Right lung (tissue), 5 donors: Measurements from ENCODE around the gene GFER. TPM values are rescaled to one million over a fixed set of nuclear protein-coding genes. Genes with fewer than 3 reads are reported as not detected.
"Not testable (repeated sequence)": the region's sequence is repeated elsewhere in the genome, so short reads cannot be mapped to it uniquely, and the experiment has no call there.

Experiments
- DNase-seq, 2 donors: peaks; one replicate each; pipeline ENCODE4 v3.0.0-alpha.2; 2013
- polyA plus RNA-seq, 5 donors: library from polyadenylated mRNA; unstranded; fragments of 120-200 nt; gene quantifications; one replicate each; pipeline versions ENCODE4 v1.2.1 to v1.2.3, GENCODE V29; 2013; ENCODE audit warnings: inconsistent platforms in 1 of 5, low replicate concordance in 1 of 5; ENCODE audit not compliant: insufficient read length in 5 of 5, insufficient read depth in 1 of 5

GFER gene
- polyA plus RNA-seq, 5 donors: 17.0 to 28.1 (median 21.1) TPM

DNA sequence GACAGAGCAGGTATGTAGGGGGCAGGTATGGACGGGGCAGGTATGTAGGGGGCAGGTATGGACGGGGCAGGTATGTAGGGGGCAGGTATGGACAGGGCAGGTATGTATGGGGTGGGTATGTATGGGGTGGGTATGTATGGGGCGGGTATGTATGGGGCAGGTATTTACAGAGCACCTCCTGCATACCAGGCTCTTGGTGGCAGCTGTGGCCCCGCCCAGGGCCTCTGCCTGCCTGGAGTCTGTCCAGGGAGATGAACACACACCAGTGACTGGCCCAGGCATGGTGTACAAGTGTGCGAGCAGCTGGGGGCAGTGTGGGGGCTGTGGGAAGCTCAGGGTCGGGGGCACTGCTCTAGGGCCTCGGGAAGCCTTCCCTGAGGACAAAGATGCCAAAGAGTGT lies 33.9 kb upstream of the GFER start:
- DNase-seq: no peak

DNA sequence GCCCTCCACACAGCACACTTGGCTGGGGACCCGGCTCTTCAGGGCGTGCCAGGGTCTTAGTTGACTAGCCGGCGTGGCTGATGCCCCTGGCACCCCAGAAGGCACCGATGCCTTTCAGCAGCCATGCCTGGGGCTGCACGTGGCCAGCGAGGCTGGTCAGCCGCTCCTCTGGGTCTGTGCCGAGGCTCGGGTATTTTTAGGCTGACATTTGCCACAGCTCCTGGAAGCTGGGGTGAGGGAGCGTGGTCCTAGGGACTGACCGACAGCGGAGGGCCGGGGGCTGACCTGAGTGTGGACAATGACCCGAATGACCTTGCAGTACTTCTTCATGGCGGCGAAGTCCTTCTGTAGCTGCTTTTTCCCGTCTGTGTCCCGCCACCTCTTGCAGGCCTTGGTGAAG lies 33.4 kb upstream of the GFER start:
- DNase-seq: no peak

DNA sequence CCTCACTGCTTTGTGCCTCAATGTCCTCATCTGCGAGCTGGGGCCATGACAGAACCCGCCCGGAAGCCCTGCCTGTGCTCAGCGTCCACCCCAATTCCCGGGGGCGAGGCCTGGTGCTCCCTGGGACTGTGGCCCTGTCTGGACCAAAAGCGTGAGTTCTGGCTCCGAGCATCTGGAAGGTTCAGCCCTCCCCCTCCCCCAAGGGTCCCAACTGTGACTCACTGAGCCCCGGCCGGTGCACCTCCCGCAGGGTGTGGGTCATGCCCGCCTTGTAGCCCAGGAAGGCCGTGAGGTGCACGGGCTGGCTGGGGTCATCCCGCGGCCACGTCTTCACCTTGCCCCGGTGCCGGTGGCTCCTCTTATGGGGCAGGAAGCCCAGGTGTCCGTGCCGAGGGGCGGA lies 30.3 kb upstream of the GFER start:
- no peak for DNase-seq

DNA sequence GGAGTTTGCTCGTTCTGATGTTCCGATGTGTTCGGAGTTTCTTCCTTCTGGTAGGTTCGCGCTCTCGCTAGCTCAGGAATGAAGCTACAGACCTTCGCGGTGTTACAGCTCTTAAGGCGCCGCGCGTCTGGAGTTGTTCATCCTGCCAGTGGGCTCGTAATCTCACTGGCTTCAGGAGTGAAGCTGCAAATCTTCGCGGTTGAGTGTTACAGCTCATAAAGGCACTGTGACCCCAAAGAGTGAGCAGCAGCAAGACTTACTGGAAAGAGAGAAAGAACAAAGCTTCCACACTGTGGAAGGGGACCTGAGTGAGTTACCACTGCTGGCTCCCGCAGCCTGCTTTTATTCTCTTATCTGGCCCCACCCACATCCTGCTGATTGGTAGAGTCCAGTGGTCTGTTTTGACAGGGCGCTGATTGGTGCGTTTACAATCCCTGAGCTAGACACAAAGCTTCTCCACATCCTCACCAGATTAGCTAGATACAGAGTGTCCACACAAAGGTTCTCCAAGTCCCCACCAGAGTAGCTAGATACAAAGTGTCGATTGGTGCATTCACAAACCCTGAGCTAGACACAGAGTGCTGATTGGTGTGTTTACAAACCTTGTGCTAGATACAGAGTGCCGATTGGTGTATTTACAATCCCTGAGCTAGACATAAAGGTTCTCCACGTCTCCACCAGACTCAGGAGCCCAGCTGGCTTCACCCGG lies 26.4 kb upstream of the GFER start:
- DNase-seq: not testable (repeated sequence)

DNA sequence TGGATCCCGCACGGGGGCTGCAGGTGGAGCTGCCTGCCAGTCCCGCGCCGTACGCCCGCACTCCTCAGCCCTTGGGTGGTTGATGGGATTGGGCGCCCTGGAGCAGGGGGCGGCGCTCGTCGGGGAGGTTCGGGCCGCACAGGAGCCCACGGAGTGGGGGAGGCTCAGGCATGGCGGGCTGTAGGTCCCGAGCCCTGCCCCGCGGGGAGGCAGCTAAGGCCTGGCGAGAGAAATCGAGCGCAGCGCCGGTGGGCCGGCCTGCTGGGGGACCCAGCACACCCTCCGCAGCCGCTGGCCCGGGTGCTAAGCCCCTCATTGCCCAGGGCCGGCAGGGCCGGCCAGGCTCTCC lies 25.9 kb upstream of the GFER start:
- not testable (repeated sequence) for DNase-seq

DNA sequence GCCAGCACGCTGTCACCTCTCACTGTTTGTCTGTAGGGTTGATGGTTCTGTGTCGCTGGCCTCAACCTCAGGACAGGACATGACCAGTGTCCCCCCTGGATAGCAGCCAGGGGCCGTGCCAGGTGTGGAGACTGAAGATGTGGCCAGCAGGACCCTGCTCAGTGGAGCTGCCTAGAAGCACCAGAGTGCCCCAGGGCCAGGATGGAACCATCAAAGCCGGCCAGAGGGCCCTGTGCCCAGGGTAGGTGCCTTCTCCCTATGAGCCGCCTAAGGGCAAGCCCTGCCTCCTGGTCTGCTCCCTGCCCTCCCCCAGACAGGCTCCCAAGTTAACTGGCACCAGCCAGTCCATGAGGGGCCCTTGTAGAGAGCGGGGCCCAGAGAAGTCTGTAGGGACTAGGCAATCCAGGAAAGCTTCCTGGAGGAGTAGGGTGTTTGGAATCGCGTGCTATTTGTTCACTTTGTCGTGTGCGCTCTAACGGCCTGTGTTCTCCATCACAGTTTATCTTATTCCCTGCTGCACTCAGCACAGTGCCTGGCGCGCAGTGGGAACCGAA lies 25.2 kb upstream of the GFER start:
- no peak for DNase-seq

DNA sequence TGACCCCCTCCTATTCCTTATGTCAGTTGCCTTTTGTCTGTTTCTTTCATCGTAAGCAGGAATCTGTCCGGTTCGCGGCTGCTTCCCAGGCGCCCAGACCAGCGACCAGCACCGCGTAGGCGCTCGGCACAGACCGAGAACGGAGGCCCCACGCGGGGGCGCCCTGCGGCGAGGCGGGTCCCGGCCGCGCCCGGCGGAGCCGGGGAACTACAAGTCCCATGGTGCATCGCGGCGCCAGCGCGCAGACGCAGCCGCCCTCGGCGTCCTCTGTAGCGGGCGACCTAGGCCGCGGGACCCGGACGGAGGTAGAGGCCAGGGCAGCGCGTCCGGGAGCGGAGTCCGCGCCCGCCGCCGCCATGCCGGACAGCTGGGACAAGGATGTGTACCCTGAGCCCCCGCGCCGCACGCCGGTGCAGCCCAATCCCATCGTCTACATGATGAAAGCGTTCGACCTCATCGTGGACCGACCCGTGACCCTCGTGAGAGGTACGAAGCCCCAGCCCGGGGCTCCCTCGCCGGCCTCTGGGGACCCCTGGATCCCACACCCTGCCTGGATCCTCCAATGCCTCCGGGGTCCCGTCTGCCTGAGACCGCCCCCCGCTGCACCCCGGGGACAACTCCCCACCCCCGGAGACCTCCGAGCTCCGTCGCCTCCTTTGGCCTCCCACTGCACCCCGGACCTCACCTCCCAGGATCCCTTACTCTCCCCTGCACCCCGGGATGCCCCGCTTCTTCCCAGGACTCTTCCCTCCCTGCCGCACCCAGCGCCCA lies 24.5 kb upstream of the GFER start, which contains the start of gene NDUFB10:
NDUFB10 (plus strand) TSS at position 270 of the 771 bp plus-strand sequence; CDS start at position 357, 87 bp downstream.
- peak; percentile 89 to 90 for DNase-seq

- DNase-seq: no peak
Measured at GRCh38 chr16:1960665-1961630, 23.0 kb upstream of the GFER start.

GRCh38 chr16:1961651-1962067 lies 22.3 kb upstream of the GFER start:
- DNase-seq: no peak

- DNase-seq: not testable (repeated sequence)
Measured at GRCh38 chr16:1962161-1963153, 21.5 kb upstream of the GFER start.

DNA sequence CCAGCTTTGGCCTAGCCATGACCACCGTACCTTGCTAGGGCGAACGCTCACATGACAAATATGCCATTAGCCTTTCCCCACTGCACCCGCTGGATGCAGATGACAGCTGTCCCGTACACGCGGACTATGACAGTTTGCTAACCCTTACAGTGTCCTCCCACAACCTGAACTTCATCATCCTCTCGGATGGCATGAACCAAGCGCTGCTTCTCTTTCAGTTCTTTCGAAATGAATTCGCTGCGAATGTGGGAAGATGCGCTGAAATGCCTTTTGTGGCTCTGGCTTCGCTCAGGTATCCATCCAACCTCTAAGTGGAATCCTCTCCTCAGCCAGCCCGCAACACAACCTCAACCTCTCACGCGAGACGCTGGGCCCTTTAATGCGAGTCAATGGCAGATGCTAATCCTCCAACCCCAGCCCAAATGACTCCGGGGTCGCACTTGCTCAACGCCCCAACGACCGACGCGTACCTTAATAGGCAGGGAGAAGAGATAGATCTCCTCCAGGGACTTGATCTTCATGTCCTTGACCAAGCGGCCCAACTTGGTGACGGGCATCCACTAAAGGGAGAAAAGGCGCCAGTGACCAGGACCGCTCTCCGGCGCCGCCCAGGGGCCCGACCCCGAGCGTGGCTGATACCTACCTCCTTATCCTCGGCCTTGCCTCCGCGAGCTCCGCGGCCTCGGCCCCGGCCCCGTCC lies 20.0 kb upstream of the GFER start:
- peak in 1 of 2 donors; percentile 27 for DNase-seq

DNA sequence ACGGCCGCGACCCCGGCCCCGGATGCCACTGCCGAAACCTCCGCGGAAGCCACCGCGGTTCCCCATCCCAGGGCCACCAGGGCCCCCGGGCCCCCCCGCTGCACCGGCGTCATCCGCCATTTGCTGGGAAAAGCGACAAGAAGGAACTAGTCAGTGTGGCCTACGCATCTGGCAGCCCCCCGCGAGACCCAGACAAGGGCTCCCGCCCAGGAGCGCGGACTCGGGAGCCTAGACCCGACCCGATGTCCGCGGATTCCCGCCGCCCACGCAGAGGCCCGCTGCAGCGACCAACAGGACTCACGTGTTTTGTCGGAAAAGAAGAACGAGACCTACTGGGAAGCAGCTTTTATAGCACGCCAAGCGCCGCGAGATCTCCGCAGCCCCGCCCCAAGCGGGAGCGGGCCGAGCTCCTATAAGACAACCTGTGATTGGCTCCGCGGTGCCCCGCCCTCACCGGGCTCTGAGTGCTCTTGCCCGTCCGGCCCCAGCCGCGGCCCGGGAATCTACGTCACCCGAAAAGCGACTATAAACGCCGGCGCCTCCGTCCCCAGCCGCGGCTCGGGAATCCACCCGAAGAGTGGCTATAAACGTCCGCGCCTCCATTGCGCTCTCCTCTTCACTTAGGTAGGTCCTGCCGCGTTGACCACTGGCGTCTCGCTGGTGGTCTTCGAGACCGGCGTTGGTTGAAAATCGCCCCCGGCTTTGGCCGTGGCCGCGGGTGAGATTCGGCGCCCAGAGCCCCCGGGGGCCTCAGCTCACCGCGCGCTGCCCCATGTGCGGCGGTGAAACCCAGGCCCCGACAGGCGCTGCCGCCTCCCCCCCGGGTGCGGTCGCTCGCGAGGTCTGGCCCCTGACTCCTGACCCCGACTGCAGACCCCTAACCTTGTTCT lies 19.2 kb upstream of the GFER start, which contains the start of gene RPS2:
RPS2 (minus strand) TSS at position 321 of the 890 bp plus-strand sequence; CDS start at position 120, 201 bp downstream.
- peak; percentile 97 to 98 for DNase-seq

DNA sequence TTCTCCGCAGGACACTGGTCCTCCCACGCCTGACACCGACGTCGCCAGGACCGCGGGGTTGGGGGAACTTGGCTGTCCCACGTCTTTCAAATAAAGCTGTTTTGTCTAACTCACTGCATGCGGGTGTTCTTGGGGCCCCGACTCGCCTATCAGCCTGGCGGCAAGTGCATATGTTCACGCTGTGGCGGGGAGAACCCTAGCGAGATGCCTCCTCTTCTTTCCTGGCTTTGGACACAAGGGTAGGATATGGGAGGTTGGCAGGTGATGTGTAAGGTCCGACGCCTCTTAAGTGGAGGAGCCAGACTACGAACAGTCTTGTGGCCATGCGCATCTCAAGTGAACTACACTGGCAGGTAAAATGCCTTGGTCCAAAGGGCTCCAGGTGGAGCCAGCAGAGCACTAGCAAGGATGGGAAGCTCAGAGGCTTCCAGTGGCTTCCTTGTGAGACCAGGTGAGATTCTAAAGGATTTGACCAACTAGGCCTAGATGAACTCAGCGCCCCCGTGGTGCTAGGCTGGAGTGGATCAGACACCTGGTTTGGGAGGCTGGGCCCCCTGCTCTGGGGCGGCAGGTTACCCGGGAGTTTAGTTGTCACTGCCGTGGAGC lies 18.5 kb upstream of the GFER start:
- no peak for DNase-seq

DNA sequence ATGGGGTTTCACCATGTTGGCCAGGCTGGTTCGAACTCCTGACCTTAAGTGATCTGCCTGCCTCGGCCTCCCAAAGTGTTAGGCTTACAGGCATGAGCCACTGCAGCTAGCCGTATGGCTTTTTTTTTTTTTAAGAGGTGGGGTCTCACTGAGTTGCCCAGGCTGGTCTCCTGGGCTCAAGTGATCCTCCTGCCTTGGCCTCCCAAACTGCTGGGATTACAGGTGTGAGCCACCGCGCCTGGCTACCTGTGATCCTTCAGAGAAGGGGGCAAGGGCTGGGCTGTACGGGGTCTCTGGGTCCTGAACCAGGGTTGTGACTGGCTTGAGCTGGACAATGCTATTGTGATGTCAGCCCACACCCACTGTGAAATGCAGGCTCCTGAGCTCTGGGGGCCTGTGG lies 17.5 kb upstream of the GFER start, which contains the start of gene RNF151:
RNF151 (plus strand) TSS at position 397 of the 400 bp plus-strand sequence. CDS start 26 bp downstream, outside the sequence.
- DNase-seq: no peak

GRCh38 chr16:1968146-1968953 lies 15.6 kb upstream of the GFER start:
- DNase-seq: no peak

DNA sequence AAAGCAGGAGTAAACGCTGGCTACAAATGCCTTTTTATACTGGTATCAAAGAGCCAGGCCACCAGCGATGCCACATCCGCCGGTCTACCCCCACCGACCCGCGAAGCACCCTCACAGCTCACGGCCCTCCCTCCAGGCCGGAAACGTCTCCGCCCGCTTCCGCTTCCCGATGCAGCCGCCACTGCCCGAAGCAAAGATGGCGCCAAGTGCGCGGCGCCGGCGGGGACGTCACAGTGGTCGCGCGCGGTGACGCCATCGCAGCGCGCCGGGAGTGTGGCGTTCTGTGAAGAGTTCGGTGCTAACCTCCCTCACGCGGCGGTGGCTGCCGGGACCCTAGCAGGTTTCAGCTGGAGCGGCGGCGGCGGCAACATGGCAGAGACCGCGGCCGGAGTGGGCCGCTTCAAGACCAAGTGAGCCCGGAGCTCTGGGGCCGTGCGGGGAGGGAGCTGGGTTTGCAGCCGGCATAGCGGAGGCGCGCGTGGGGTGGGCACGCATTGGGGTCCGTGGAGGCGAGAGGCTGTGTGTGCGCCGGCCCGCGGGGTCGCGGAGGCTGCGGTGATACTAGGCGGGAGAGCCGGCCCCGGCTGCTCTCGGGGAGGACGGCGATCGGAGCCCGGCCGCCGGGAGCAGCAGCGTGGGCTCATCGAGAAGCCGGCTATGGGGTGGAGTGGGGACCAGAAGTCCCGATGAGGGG lies 12.1 kb upstream of the GFER start, which contains the start of gene TBL3:
TBL3 (plus strand) TSS at position 258 of the 694 bp plus-strand sequence; CDS start at position 370, 112 bp downstream.
- peak; percentile 93 to 95 for DNase-seq
